GM12878 (cell line): ENCODE results near the gene ECT2.

Experiments
- BCL11A ChIP-seq: IDR thresholded peaks from 2 replicates; pipeline ENCODE4 v1.6.1; 2011; ENCODE audit warnings: low read depth, low read length
- CBX5 ChIP-seq: sonication (generic); IDR thresholded peaks from 2 replicates; pipeline ENCODE4 v1.6.1; 2016; ENCODE audit warnings: low read depth, moderate library complexity, mild to moderate bottlenecking, inconsistent platforms
- EP300 ChIP-seq, 2 experiments: fragments of 150-350 bp in 1 of 2; IDR thresholded peaks; 2 replicates each; pipeline ENCODE4 v1.6.1; 2011 to 2012; ENCODE audit warnings: low read depth in 2 of 2, low read length in 2 of 2, borderline replicate concordance in 1 of 2, improper control_type of control experiment in 1 of 2, inconsistent platforms in 1 of 2; ENCODE audit not compliant: control insufficient read depth in 1 of 2
- TF ChIP-seq, protein P1 (sequence below): IDR thresholded peaks from 2 replicates; pipeline ENCODE4 v1.6.1; 2012; ENCODE audit warnings: low read depth, low read length, improper control_type of control experiment

DNA sequence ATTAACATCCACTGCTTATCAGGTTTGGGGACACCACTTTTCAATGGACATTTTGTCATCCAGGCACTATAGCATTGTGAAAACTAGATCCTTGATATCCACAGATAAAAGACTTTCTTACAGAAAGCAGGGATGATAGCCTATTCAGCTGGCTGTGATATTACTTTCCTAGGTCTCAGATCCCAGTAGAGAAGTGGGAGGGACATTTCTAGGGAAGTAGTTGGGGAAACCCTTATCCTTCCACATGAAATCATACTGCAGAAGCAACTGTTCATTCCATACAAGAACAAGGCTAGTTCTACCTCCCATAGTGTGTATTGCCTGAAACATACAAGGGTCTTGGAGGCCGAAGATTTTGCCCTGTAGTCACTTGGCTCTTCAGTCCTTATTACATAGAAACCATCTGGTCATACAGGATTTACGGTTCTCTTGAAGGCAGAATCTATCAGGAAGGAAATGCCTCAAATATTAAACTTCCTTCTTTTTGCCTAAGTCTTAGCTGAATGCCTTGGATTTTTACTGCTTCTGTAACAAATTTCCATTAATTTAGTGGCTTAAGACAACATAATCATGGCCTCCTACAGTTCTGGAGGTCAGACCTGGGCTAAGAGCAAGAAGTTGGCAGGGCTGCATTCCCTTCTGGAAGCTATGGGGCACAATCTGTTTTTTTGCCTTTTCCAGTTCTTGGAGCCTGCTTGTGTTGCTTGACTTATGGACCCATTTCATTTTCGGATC, 119.4 kb downstream of the ECT2 start:
- TF ChIP-seq EP300 (IDR thresholded peaks at IDR 0.05; ENCODE audit: borderline replicate concordance in 1 of 2, control insufficient read depth in 1 of 2, low read depth in 2 of 2, low read length in 2 of 2) (no peak), CBX5 (no peak), BCL11A (no peak)
- TF ChIP-seq, protein P1, sequence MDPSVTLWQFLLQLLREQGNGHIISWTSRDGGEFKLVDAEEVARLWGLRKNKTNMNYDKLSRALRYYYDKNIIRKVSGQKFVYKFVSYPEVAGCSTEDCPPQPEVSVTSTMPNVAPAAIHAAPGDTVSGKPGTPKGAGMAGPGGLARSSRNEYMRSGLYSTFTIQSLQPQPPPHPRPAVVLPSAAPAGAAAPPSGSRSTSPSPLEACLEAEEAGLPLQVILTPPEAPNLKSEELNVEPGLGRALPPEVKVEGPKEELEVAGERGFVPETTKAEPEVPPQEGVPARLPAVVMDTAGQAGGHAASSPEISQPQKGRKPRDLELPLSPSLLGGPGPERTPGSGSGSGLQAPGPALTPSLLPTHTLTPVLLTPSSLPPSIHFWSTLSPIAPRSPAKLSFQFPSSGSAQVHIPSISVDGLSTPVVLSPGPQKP, result no peak
